Parathyroid adenoma (tissue), 2 donors: ENCODE data around the gene SPTY2D1.
A peak's percentile ranks its signal among the peaks of the same experiment; 100 is the strongest.
"Not testable (repeated sequence)": the region's sequence is repeated elsewhere in the genome, so short reads cannot be mapped to it uniquely, and the experiment has no call there.

Experiments used
- H2AFZ ChIP-seq: fragments of 300-600 bp; sonication (generic); one replicate; pipeline ENCODE4 v1.7.0; 2017; ENCODE audit warnings: antibody characterized with exemption, mild to moderate bottlenecking
- H3K27ac ChIP-seq: fragments of 300-600 bp; sonication (generic); one replicate; pipeline ENCODE4 v1.7.0; 2017
- H3K27me3 ChIP-seq: fragments of 300-600 bp; sonication (generic); one replicate; pipeline ENCODE4 v1.7.0; 2017; ENCODE audit warnings: low read length; ENCODE audit not compliant: control insufficient read depth, insufficient read depth
- H3K36me3 ChIP-seq: fragments of 300-600 bp; sonication (generic); one replicate; pipeline ENCODE4 v1.7.0; 2017; ENCODE audit warnings: low read length; ENCODE audit not compliant: control insufficient read depth, insufficient read depth
- H3K4me1 ChIP-seq: fragments of 300-600 bp; sonication (generic); one replicate; pipeline ENCODE4 v1.7.0; 2017; ENCODE audit warnings: control low read depth
- H3K4me2 ChIP-seq: fragments of 300-600 bp; sonication (generic); one replicate; pipeline ENCODE4 v1.7.0; 2017; ENCODE audit warnings: low read length
- H3K4me3 ChIP-seq: fragments of 300-600 bp; sonication (generic); one replicate; pipeline ENCODE4 v1.7.0; 2017; ENCODE audit warnings: low read depth, low read length
- H3K79me2 ChIP-seq: fragments of 300-600 bp; sonication (generic); one replicate; pipeline ENCODE4 v1.7.0; 2017; ENCODE audit warnings: control low read depth
- H3K9ac ChIP-seq: fragments of 300-600 bp; sonication (generic); one replicate; pipeline ENCODE4 v1.7.0; 2017; ENCODE audit warnings: mild to moderate bottlenecking
- H3K9me3 ChIP-seq: fragments of 300-600 bp; sonication (generic); one replicate; pipeline ENCODE4 v1.7.0; 2017; ENCODE audit warnings: low read length; ENCODE audit not compliant: control insufficient read depth
- CTCF ChIP-seq: fragments of 300-600 bp; sonication (generic); IDR thresholded peaks from one replicate; pipeline ENCODE4 v1.7.0; 2017; ENCODE audit warnings: antibody characterized with exemption, mild to moderate bottlenecking
- donor health status: primary hyperparathyroidism.

The SPTY2D1 gene

GRCh38 chr11:18594999-18595749, 39.0 kb downstream of the SPTY2D1 start:
- no peaks in the 10 kb centered on the region for H3K4me1 ChIP-seq
- H3K79me2 ChIP-seq: no peaks in the 10 kb centered on the region
- H3K27ac ChIP-seq: no peak overlapping the region
- H3K4me3 ChIP-seq: no peak overlapping the region
- H3K36me3 ChIP-seq: no peaks in the 10 kb centered on the region
- no peak overlapping the region for H3K4me2 ChIP-seq
- H2AFZ ChIP-seq: no peak overlapping the region
- no peaks in the 10 kb centered on the region for H3K27me3 ChIP-seq
- no peak for TF ChIP-seq CTCF
- no peaks in the 10 kb centered on the region for H3K9me3 ChIP-seq
- no peak overlapping the region for H3K9ac ChIP-seq

DNA sequence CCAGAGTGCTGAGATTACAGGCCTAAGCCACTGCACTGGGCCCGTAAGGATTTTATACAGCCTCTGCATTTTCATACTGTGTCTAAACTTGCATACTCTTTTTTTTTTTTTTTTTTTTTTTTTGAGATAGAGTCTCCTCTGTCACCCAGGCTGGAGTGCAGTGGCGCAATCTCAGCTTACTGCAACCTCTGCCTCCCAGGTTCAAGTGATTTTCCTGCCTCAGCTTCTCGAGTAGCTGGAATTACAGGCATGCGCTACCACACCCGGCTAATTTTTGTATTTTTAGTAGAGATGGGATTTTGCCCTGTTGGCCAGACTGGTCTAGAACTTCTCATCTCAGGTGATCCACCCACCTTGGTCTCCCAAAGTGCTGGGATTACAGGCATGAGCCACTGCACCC, 40.1 kb downstream of the SPTY2D1 start:
- not testable (repeated sequence) for H3K4me3 ChIP-seq, H3K9ac ChIP-seq, H3K9me3 ChIP-seq, H3K79me2 ChIP-seq, H3K36me3 ChIP-seq, H3K4me1 ChIP-seq, H3K27ac ChIP-seq, H3K27me3 ChIP-seq, H3K4me2 ChIP-seq, H2AFZ ChIP-seq

DNA sequence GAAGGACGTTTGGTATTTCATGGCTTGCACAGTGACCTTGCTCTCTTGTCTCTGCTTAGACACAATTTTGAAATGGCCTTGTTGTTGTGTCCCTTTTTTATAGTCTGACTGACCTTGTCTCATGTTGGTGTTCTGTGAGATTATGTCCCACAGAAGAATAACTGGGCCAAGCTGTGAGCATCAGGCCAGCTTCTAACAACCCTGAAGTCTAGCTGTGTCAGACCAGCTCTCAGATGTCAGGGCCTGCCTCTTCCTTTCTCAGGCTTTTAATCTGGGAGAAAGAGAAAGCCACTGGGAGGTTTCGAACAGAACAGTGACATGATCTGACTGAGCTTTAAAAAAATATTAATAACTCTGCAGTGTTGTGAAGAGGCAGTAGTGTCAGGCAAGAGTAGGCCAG, 43.6 kb downstream of the SPTY2D1 start:
- Histone ChIP-seq H3K27me3 (no peaks in the 10 kb centered on the region), H3K4me2 (no peak overlapping the region), H3K9me3 (no peaks in the 10 kb centered on the region), H3K9ac (no peak overlapping the region), H3K4me3 (no peak overlapping the region), H3K79me2 (peaks cover 2% of the 10 kb centered on the region), H3K27ac (no peak overlapping the region), H3K36me3 (no peaks in the 10 kb centered on the region), H3K4me1 (peaks cover 4% of the 10 kb centered on the region), H2AFZ (no peak overlapping the region)
- no peak for TF ChIP-seq CTCF

DNA sequence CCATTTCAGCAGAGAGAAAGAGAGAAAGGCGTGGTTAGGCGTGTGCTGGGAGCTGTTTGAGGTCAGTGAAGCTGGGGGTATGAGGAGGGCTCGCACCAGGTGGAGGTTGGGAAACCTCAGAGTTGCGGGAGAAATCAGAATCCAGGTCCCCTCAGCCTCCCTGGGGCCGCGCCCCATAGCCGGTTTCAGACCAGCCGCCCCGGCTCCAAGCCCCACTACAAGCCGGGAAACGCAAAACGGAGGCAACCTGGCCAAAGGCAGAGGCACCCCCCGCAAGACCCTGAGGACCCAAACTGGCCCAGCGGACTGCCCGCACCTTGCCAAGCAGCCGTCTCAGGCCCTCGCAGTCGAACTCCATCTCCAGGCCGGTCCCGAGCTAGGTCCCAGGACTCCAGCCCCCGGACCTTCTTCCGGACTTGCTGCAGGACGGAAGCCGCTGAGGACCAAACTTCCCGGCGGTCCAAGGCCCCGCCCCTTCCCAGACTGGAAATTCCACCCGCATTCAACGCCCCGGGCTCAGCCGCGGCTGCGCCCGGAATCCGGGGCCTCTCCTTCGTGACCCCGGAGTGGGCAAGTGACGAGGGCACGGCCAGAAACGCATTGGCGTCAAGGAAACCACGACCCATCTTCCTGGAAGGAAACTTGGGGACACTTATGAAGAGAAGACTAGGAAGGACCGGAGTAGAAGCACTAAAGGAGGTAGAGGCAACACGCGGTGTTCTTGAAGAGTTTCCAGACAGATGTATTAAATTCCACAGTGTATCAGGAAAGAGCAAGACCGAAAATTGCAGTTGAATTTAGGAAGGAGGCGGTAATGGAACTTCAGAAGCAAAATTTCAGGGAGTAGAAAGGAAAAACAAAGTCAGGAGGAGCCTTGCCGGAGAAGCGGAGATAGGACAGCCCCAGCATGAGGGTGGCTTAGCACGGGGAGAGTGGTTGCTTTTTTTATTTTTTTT, 45.6 kb downstream of the SPTY2D1 start, which contains the start of gene UEVLD:
Gene UEVLD, minus strand, starts transcription at position 438 of the 956 bp plus-strand sequence. Its CDS starts 80 bp downstream, at position 358.
- H3K27ac ChIP-seq: peak within 1 kb of the TSS; percentile 71
- H3K9ac ChIP-seq: peak within 1 kb of the TSS; percentile 34
- H3K27me3 ChIP-seq: no peaks in the 10 kb centered on the region
- peaks cover 4% of the 10 kb centered on the region for H3K4me1 ChIP-seq
- TF ChIP-seq CTCF: no peak
- H3K4me3 ChIP-seq: peak within 1 kb of the TSS; percentile 73
- H3K79me2 ChIP-seq: peaks cover 2% of the 10 kb centered on the region
- no peaks in the 10 kb centered on the region for H3K36me3 ChIP-seq
- H3K9me3 ChIP-seq: no peaks in the 10 kb centered on the region
- peak within 1 kb of the TSS; percentile 85 for H2AFZ ChIP-seq
- H3K4me2 ChIP-seq: peak within 1 kb of the TSS; percentile 82

DNA sequence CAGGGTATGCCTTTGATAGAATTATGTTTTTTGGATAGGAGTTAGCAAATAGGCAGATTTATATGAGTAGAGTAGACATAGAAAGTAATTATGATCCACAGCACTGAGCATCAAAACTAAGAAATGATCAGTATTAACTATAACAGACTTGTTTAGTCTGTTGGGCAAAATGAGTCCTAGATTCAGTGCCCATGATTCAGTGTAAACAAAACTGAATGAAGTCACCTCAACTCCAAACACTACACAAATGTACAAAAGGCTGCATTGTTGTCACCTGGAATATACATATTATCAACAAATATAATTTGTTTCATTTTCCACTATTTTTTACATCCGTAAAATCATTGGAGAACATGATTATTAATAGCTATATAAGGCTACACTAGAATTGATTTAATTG, 52.3 kb downstream of the SPTY2D1 start:
- TF ChIP-seq CTCF: no peak
- Histone ChIP-seq H3K4me1 (no peaks in the 10 kb centered on the region), H3K79me2 (no peaks in the 10 kb centered on the region), H3K36me3 (no peaks in the 10 kb centered on the region), H3K27ac (no peak overlapping the region), H3K4me3 (no peak overlapping the region), H3K9ac (no peak overlapping the region), H2AFZ (no peak overlapping the region), H3K4me2 (no peak overlapping the region), H3K27me3 (no peaks in the 10 kb centered on the region), H3K9me3 (no peaks in the 10 kb centered on the region)
